HG03378 (cell line): Measurements from ENCODE around the gene CSK.

Experiments
- ATAC-seq: cut with Tn5 transposase; IDR thresholded peaks from one replicate; pipeline ENCODE4 v1.9.1; 2021; ENCODE audit warnings: mild to moderate bottlenecking, moderate library complexity; ENCODE audit not compliant: unreplicated experiment

The CSK gene

GRCh38 chr15:74786551-74787165 is 4.8 kb downstream of the CSK start:
- ATAC-seq, result no peak

GRCh38 chr15:74787251-74788041 is 5.6 kb downstream of the CSK start:
- peak; percentile 38 for ATAC-seq

GRCh38 chr15:74788042-74788682 is 6.3 kb downstream of the CSK start:
- no peak for ATAC-seq

GRCh38 chr15:74788683-74789151 is 6.8 kb downstream of the CSK start:
- ATAC-seq, result peak; percentile 28

DNA sequence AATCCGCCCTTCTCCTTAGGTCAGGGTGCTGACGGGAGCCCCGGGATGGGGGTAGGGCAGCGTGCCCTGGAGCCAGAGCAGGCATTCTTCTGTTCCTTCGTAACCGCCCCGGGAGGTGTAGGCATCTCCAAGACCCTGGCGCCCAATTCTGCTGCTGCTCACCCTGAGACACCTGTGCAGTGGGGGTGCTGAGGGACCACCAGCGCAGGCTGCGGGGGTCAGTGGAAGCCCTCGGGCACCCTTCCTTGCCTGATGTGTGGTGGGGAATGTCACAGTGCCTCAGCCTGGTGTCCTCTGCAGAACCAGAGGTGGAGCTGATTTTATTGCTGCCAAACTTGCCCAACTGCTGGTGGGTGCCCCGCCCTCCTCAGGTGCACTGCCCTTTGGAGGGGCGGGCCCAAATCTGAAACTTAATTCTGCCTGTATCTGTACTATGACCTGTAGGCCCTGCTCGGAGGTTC is 7.3 kb downstream of the CSK start:
- no peak for ATAC-seq

DNA sequence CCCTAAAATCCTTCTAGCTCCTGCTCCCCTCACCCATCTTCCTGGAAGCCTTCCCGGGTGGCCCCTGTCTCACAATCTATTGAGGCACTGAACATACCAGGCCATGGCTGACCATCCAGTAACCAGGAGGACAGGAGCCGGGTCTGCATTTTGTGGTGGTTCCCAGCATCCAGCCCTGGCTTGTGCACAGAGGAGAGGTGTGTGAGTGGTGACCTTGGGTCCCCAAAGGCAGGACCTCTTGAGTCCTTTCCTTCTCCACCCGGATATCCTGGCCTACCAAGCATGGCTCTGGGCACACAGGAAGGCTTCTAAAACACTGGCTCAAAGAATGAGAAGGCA is 7.8 kb downstream of the CSK start:
- ATAC-seq, result no peak

DNA sequence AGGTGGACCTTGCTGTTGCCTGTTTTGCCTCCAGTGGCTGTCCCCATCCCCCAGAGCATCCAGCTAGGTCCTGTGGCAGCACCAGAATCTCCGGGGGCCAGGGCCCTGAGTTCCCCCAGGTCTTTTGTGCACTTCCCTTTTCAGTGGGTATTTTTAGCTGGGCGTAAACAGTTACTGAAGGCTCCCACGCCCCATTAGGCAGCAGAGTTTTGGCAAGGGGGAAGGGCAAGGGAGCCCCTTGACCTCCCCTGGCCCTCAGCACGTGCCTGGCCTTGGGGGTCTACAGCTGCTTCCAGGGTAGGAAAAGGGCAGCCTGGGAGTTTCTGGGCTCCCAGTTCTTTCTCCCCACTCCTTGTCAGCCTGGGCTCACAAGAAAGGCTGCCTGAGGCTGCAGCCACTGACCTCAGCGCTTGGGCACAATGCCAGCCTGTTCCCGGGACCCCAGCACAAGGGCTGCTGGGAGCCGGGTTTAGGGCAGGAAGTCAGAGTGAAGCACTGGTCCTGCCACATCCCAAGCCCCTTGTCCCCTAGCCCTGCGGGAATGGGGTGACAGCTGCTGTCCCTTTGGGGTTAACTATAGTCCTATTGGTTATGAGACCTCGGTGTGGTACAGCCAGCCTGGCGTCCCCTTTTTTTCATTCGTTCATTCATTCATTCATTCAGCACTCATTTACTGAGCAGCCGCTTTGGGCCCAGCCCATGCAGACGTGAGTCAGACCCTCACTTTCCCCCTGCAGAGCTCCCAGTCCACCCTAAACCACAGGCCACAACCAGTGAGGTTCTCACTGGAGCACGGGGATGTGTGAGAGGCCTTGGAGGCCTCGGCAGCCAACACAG is 8.4 kb downstream of the CSK start:
- no peak for ATAC-seq

- ATAC-seq, result no peak
Observed at GRCh38 chr15:74791007-74791406, 9.1 kb downstream of the CSK start.

DNA sequence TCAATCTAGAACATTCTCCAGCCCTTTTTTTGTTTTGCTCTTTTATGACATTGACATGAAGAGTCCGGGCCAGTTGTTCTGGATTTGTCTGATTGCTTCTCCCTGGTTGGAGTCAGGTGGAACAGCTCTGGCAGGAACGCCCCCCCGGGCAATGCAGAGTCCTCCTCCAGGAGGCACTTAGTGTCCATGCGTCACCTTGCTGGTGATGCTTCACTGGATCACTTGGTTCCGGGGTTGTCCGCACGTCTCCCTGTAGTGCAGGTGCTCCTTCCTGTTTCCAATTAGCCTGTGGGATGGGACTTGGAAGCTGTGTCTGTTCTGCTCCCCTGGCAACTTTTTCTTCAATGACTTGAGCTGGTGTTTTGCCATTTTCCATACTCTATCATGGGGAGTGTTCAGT is 9.8 kb downstream of the CSK start:
- no peak for ATAC-seq

- ATAC-seq, result no peak
Observed at GRCh38 chr15:74792227-74793016, 10.5 kb downstream of the CSK start.

GRCh38 chr15:74793135-74794028 is 11.5 kb downstream of the CSK start:
- ATAC-seq, result no peak

DNA sequence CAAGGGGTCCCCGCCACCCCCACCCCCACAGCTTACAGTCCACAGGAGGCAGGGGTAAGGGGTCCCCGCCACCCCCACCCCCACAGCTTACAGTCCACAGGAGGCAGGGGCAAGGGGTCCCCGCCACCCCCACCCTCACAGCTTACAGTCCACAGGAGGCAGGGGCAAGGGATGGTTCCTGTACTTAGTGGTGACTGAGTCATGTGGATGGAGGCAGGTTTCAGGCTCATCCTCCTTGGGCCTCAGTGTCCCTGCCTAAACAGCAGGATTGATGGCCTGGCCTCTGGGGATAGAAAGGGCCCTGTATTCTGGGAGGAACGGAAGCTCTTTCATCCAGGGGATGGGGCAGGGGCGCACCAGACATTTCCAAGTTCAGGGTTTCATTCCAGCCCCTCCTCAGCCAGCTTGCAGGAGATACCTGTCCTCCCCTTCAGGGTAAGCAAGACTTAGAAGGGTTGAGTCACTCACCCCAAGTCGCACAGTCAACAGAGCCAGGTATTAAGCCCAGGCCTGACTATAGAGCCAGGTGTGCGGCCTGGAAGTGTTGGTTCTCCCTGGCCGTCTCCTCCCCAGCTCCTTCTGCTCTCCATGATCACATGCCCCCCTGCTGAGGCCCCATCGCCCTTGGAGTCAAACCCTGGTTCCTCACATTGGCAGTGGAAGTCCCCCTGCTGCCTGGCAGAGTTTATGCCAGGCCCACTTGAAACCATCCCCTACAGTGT is 12.5 kb downstream of the CSK start:
- no peak for ATAC-seq

GRCh38 chr15:74794970-74795349 is 13.1 kb downstream of the CSK start:
- ATAC-seq, result no peak

DNA sequence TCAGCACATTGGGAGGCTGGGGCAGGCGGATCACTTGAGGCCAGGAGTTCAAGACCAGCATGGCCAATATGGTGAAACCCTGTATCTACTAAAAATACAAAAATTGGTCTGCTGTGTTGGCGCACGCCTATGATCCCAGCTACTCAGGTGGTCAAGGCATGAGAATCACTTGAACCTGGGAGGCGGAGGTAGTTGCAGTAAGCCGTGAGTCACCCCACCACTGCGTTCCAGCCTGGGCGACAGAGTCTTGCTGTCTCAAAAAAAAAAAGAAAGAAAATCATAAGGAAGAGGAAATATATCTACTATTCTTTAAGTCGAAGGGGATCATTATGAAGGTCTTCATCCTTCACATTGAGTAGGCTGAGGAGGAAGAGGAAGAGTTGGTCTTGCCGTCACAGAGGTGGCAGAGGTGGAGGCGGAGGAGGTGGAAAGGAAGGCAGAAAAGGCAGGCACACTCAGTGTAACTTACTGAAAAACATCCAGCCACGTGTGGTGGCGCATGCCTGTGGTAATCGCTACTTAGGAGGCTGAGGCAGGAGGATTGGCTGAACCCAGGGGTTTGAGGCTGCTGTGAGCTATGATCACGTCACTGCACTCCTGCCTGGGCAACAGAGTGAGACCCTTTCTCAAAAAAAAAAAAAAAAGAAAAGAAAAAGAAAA is 14.2 kb downstream of the CSK start:
- ATAC-seq, result no peak

DNA sequence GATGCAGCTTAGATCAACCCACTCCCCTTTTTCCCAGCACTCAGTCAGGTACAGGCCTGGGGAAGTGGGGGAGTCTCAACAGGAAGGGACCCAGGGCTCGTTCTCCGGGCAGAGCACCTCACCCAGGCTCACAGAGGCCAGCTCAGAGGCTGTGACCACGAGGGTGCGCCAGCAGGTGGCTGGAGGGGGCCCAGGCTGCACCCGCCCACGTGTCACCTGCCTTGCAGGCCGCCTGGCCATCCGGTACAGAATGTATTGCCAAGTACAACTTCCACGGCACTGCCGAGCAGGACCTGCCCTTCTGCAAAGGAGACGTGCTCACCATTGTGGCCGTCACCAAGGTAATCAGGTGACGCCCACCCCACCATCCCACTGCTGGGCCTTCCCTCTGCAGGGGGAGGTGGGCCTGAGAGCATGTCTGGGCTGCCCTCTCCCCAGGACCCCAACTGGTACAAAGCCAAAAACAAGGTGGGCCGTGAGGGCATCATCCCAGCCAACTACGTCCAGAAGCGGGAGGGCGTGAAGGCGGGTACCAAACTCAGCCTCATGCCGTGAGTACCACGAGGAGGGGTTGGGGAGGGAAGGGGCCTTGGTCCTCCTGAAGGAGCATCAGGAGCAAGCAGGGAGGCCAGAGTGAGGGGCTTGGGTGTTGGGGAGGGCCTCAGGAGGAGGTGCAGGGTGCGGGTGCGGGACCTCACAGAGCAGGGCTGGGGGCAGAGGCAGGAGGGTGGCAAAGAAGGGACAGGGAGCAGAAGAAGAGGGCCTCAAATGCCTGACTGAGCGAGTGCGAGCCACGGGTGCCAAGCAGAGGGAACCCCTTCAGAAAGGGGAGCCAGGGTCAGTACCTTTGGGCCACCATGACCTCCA is 16.7 kb downstream of the CSK start:
- no peak for ATAC-seq

DNA sequence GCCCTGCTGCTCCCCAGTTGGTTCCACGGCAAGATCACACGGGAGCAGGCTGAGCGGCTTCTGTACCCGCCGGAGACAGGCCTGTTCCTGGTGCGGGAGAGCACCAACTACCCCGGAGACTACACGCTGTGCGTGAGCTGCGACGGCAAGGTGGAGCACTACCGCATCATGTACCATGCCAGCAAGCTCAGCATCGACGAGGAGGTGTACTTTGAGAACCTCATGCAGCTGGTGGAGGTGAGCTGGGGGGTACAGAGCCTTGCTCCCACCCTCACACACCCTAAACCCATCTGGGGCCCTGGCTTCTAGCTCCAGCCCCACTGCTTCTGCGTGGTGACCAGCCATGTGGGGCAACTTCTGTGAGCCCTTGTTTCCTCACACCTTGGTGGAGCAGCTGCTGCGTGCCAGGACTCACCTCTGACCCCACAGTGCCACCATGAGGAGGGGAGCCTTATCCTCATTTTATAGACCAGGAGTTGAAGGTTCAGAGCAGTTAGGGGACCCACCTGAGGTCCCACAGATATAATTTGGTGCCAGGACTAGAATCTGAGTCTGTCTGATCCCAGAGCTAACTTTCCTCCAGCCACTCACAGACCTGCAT is 17.5 kb downstream of the CSK start:
- no peak for ATAC-seq
